ENCODE results near the gene SMAGP.
"Not testable (repeated sequence)": the region's sequence is repeated elsewhere in the genome, so short reads cannot be mapped to it uniquely, and the experiment has no call there.

Gene SMAGP

DNA sequence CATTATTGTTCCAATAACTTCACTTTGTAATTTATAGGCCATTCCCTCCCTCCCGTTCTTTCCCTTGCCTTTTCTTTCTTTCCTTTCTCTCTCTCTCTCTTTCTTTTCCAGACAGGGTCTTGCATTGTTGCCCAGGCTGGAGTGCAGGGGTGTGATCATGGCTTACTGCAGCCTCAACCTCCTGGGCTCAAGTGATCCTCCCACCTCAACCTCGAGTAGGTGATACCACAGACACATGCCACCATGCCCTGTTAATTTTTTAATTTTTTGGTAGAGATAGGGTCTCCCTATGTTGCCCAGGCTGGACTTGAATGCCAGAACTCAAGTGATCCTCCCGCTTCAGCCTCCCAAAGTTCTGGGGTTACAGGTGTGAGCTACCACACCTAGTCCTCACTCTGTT is 45.6 kb downstream of the SMAGP start:
- no peak for DNase-seq (ENCODE audit: low spot score)

DNA sequence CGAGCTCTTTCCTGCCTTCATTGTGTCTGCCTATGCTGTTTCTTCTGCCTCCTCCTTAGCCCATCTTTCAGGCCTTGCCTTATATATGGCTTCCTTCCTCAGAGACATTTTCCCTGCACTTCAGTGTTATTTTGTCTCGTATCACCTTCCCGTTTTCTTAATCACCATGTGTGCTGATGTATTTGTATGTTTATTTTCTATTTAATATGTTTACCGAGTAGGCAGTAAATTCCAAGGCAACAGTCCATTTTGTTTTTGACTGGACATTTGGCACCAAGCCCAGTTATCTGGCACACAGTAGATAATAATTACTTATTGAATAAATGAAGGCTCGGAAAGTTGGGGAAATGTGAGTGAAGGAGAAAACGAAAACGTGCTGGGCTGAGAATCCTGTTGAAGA is 47.8 kb downstream of the SMAGP start:
- no peak for DNase-seq (ENCODE audit: low spot score)

DNA sequence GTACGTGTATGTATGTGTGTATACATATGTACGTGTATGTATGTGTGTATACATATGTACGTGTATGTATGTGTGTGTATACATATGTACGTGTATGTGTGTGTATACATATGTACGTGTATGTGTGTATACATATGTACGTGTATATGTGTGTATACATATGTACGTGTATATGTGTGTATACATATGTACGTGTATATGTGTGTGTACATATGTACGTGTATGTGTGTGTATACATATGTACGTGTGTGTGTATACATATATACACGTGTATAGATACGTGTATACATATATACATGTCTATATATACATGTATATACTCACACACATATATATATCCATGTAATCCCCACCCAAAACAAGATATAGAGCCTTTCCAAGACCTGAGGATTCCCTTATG is 50.4 kb downstream of the SMAGP start:
- DNase-seq (ENCODE audit: low spot score) = not testable (repeated sequence)

DNA sequence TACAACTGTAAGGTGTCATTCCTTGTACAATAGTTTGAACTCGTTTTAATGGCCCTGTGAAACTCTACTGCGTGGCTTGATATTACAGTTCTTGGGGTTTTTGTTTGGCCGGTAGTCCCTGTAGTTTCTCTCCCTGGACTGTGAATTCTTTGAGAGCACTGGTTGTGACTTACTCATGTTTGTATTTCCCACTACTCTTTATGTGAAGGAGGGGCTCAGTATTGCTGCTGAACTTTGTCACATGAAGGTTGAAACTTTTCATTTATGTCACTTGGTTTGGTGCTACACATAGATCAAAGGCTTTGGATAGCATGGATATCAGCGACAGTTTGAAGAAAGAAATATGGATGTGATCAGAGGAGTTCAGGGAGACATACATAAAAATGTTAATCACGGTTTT is 50.9 kb downstream of the SMAGP start:
- no peak for DNase-seq (ENCODE audit: low spot score)

DNA sequence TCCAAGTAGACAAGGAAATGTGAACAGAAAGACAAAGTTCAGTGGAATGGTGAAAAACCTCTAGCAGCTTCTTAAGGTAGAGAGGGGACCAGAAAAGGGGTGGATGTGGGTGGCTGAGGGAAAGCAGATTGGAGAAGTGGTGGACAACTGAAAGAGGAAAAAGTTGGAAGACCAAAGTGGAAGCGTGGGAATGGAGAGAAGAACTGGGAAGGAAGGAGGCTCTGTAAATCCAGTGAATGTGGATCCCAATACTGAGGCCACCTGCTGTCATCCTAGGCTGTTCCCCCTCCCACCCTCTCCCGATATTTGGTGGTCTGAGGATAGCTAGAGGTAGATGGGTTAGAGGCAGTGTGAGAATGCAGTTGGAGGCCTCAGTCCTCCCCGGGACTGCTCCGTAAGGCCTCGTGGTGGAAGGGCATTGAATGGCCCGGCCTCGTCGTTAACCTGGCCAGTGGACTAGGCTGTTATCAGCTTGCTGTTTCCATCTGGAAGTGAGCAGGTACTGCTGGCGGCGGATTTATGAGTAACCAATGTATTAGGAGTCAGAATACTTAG is 51.5 kb downstream of the SMAGP start:
- DNase-seq (ENCODE audit: low spot score) = no peak

DNA sequence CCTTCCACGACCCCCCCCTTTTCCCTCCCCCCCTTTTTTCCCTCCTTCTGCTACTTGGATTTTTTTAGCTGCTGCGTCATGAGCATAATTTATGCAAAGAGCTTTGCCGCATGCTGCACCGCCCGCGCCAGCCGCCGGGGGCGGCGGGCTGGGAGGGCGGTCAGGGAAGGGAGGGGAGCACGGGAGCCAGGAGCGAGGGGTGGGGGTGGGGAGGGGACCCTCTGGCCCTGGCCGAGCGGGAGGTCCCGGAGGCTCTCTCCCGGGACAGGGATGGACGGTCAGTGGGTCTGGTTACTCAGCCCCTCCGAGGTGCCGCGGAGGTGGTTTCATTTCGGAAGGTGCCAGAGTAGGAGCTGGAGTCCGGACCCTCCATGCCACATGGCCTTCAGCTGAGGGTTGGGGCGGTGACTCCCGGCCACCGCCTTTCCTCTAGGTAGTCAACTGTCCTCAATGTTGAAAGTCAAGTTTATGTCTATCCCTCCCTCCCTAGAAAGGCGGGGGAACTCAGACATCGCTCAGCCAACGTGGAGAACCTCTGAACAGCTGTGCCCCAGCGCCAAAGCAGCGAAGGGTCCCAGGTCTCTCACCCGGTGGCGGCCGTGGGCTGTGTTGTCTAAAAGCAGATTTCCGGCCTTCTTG is 52.1 kb downstream of the SMAGP start, which contains the start of gene POU6F1:
TSS of gene POU6F1 (minus strand) at position 95 of the 639 bp plus-strand sequence. CDS start 11,226 bp downstream, outside the sequence.
- DNase-seq (ENCODE audit: low spot score) = peak; percentile 96

DNA sequence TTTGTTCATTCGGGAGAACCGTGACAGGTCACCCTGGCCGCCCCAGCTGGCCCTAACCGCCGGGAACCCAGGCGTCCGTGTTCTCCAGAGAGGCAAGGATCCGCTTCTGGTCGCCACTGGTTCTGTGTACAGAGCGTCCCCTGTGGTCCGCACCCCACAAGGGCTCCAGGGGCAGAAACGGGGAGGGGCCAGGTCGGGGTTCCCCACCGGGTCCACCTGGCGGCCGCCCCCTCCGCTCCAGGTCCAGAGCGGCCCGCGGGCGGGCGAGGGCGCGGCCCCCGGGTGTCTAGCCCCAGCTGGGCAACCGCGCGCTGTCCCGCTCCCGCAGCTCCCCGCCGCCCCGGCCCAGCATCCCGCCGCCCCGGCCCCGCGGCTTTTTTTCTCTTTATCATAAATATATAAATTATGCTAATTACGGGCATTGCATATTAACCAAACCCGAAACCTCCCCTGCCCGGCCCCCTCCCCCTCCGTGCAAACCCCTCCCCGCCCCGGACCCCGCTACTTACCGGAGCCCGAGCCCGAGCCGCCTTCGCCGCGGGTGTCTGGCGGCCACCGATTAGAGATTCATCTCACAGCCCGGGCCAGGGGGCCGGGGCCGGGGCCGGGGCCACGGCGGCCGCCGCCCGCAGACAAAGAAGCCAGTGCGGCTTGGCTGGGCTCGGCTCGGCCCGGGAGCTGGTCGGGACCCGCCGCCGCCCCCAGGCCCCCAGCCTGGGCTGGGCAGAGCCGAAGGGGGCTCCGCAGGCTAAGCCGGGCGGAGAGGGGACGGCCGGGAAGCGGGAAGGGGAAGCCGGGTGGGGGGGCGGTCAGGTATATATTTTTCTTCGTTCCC is 52.9 kb downstream of the SMAGP start:
- peak; percentile 87 for DNase-seq (ENCODE audit: low spot score)

DNA sequence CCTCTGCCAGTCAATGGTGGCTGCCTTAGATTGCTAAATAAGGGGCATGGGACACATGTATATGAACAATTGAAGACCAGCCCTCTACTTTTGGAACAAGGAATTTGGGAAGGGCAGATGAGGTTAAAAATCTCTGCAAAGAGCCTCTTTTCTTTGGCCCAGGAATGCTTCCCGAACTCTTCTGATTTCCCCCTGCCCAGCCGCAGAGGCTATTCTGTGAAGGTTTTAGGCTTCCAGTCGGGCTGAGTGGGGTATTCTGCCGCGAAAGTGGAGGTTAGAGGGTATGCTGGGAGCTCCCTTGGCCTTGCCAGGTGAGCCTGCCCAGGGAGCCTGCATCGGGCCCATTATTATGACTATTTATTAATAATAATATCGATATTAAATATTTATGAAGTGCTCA is 53.6 kb downstream of the SMAGP start:
- no peak for DNase-seq (ENCODE audit: low spot score)

DNA sequence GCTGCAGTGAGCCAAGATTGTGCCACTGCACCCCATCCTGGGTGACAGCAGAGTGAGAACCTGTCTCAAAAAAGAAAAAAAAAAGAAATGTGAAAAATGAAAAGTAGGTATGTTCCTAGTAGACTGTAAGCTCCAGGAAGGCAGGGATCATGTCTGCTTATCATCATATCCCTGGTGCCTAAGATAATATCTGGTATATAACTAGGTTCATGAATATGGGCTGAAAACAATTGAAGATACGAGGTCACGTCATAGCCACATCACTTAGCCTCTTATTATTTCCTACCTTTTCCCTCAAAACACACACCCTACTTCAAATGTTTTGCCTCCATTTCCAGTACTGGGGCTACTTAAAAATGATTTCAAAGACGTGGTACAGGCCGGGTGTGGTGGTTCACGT is 55.3 kb downstream of the SMAGP start:
- DNase-seq (ENCODE audit: low spot score) = no peak

DNA sequence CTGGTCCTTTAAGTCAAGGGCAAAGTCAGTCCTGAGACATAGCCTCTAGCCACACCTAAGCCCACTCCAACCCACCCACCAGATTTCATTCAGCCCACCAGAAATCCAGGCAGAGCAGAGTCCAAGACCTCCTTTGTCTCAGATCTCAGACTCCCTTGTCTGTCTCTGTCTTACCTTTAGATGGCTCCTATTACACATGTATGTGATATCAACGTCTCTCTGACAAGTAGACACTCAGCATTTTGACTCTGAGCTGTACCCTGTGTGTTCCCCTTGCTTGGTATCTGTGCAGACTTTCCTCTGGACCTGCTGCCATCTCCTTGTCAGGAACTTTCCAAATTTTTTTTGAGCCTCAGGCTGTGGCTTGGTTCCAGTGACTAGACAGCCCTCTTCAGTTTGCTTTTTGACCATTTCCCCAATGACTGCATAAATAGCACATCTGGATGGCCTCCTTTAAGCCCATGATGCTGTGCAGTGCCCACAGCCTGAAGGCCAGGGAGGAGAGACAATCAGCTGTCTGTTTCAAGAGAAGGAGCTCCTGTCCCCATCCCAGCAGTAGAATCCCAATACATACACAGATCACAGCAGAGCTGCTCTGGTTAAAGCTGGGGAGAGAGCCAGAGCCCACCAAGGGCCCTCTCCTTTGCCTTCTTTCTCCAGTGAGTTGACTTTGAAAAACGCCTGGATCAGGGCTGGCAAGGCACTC is 59.4 kb downstream of the SMAGP start:
- no peak for DNase-seq (ENCODE audit: low spot score)

DNA sequence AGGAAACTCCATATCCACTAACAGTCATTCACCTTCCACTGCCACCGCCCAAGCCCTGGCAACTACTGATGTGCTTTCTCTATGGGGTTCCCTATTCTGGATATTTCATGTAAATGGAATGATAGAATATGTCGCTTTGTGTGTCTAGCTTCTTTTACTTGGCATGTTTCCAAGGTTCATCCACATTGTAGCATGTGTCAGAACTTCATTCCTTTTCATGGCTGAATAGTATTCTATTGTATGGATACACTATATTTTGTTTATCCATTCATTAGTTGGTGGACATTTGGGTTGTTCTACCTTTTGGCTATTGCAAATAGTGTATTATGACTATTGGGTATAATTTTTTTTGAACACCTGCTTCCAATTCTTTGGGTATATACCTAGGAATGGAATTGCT is 61.0 kb downstream of the SMAGP start:
- no peak for DNase-seq (ENCODE audit: low spot score)

DNA sequence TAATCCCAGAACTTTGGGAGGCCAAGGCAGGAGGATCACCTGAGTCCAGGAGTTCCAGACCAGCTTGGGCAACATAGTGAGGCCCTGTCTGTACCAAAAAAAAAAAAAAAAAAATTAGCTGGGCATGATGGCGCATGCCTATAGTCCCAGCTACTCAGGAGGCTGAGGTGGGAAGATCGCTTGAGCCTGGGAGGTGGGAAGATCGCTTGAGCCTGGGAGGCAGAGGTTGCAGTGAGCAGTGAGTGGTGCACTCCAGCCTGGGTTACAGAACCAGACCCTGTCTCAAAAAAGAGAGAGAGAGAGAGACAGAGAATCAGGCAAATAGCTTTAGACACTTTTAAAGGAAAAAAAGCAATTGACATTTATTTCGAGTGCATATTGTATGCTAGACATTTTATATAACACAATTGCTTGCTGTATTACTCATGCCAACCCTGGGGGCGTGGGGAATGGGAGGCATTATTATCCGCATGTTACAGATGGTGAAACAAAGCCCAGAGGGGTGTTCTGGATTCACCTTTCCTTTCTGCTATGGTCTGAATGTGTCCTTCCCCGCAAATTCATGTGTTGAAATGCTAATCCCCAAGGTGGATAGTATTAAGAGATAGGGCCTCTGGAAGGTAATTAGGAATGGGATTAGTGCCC is 62.1 kb downstream of the SMAGP start:
- DNase-seq (ENCODE audit: low spot score) = no peak

DNA sequence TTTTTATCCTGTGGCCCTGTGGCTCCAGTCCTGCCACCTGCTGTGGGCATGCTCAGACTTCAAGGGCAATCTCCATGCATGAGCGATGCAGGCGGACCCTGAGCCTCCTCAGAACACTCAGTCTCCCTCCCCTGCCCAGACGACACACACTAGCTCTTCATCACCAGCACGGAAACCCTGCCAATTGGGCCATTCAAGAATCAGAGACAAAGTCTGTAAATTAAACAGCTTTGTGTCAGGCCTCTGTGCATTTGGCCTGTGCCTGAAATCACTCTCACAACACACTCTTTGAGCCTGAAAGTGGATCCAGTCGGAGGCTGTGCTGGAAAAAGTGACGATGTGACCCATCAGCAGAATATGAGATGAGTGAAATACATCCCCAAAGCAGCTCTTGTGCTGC is 64.9 kb downstream of the SMAGP start:
- DNase-seq (ENCODE audit: low spot score) = no peak

DNA sequence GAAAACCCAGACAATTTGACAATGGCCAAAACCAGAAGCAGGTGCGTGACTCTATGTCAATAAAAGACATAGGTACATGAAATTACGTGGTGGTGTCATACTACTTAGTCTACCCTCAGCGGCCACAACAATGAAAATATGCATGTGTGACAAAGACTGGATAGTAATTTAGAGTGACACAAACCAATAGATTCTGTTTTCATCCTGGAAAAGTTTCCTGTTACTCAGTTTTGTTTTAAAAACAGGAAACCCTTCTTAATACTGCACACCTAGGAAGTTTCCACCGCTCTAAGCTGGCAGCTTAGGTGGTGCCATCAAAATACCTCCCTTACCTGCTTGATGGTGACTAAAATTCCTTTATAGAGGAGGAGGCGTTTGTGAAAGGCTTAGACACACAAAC is 67.5 kb downstream of the SMAGP start:
- DNase-seq (ENCODE audit: low spot score) = no peak

DNA sequence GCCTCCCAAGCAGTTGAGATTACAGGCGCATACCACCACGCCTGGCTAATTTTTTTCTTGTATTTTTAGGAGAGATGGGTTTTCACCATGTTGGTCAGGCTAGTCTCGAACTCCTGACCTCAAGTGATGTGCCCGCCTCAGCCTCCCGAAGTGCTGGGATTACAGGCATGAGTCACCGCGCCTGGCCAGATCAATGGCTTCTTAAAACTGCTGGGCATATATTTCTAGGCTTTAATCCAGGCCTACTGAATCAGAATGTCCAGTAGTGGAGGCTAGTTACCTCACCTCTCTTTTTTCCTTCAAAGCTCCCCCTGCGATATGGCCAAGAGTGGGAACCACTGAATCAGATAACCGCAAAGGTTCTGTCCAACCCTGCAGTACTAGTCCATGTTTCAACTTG is 69.4 kb downstream of the SMAGP start:
- DNase-seq (ENCODE audit: low spot score) = no peak

DNA sequence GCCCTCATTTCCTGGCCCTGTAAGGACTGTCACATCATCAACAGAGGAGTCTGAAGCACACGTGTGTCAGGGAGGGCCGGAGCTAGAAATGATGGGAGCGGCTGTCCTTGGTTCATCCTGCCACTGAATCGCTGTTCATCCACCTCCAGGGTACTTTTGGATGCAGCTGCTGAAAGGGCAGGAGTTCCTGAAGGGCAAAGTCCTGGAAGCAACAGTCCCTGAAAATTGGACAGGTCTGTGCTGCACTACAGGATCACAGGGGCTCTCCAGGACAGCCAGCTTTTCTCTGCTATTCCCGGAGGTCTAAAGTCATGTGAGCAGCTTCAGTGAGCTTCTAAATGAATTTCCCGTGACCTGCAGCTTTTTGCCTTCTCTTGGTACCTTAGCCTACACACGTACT is 70.1 kb downstream of the SMAGP start:
- DNase-seq (ENCODE audit: low spot score) = no peak

DNA sequence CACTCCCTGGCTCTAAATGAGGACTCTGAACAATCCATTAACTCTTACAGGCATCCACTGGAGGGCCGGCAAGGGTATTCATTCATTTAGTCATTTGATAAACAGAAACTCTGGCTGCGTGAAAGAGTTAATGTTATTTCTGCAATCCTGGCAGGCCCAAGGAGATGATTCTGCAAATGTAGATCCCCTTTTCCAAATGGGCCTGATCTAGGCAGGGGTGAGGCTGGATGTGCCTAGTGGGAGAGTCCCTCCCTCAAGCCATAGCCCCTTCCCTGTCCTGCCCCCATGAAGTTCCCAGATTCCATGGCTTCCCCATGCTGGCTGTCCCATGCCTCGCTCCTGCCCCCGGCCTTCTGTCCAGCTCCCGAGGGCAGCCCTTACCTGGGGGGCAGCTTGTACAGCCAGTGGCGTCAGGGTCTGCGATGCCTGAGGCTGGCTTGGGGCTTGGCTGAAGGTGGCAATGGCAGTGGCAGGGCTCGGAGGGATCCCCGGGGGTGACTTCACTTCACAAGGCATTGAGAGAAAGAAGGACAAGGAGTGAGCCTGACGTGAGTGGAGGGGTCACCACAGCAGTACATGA is 70.8 kb downstream of the SMAGP start:
- no peak for DNase-seq (ENCODE audit: low spot score)

DNA sequence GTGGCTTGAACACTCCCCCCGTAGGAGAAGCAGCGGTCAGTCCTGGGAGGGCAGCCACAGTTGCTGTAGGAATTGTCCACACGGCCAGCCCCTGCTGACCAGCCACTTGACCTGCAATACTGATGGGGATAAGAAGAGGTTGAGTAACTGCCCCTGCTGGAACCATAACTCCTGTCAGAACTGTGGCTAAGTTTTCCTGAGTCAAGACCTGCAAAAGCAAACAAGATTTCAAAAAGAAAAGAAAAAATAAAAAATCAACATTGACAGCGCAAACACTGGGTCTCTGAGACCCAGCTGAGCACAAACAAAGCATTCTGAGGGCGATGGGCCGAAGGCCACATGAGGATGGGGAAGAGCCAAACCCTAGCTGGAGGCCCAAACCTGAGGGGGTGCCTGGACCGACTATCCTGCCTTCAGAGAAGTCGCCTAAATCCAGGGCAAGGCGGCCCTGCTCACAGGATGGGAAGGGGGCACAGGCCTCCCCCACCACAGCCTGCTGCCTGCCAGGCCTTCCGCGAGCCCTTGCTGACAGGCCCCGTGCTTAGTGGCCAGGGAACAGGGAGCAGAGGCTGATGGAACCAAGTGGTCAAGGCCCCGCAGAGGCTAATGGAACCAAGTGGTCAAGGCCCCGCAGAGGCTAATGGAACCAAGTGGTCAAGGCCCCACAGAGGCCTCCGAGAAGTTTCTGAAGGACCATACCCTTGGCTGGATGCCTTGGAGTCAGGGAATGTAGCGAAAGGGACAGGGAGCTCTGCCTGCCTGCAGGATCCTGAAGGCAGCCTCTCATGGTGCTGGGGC is 71.4 kb downstream of the SMAGP start:
- DNase-seq (ENCODE audit: low spot score) = no peak

DNA sequence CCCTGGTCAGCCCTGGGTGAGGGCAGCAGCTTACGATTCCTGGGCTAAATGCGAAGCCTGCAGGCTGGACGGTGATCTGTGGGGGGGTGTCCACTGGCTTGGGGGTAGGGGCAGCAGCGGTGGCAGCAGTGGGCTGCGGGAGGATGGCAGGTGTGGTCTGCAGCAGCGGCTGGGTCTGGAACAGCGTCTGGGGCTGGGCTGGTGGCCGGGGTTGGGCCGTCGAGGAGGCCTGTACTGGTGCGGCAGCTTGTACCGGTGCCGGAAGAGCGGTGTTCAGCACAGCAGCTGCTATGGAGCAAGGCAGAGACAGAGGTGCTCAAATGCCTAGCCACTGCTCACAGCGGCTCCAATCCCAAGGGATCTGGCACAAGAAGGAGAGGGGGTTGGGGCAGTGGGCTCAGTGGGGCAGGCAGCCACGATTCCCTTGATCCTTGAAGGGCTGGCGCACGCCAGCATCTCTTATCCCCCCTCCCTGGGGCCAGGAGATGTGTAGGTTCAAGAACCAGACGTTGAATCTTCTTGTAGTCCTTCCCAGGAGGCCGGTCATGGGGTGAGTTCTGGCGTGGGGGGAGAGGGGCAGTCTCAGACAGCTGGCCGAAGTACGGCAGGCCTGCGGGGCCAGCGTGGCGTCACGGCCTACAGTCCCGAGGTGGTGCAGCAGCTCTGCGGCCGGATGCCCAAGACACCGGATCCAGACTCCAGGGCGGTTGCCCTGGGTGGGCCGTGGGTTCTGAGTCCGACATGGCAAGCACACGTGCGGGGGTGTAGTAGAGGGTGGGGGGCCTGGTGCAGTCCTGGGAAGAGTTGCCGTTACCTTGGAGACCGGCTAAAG is 72.3 kb downstream of the SMAGP start:
- no peak for DNase-seq (ENCODE audit: low spot score)

DNA sequence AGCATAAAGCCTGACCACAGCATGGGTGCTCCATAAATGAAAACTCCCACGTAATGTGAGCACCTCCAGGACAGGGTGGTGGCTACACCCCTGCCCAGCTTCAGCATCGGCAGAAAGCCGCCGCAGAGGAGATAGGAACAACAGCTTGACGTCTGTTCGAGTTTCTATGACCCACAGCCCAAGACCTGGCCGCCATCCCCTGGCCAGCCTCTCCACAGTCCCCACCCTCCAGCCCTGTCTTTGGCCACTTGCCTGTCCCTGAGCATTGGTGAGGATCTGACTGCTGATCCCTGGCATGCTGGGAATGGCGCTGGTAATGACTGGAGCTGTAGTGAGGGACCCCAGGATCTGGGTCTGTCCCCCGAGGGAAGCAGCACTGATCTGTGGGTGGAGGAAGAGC is 73.7 kb downstream of the SMAGP start:
- no peak for DNase-seq (ENCODE audit: low spot score)
